ENCODE results near the gene CFLAR.
"Not testable (repeated sequence)": the region's sequence is repeated elsewhere in the genome, so short reads cannot be mapped to it uniquely, and the experiment has no call there.

Gene CFLAR

GRCh38 chr2:201184248-201184647 lies 68.3 kb downstream of the CFLAR start:
- DNase-seq, result not testable (repeated sequence)

- no peak for DNase-seq
These were observed 69.9 kb downstream of the CFLAR start for GRCh38 chr2:201185863-201186262.

GRCh38 chr2:201186982-201187381 lies 71.0 kb downstream of the CFLAR start:
- DNase-seq, result no peak

- DNase-seq, result no peak
These were observed 72.5 kb downstream of the CFLAR start for GRCh38 chr2:201188449-201188848.

- DNase-seq, result peak; percentile 67 to 70
These were observed 75.3 kb downstream of the CFLAR start for GRCh38 chr2:201191132-201191875.

GRCh38 chr2:201194097-201194496 lies 78.1 kb downstream of the CFLAR start:
- no peak for DNase-seq

- DNase-seq, result no peak
These were observed 79.4 kb downstream of the CFLAR start for GRCh38 chr2:201195331-201195730.

GRCh38 chr2:201196003-201196402 lies 80.0 kb downstream of the CFLAR start:
- DNase-seq, result no peak

GRCh38 chr2:201196803-201197202 lies 80.8 kb downstream of the CFLAR start:
- no peak for DNase-seq

GRCh38 chr2:201197781-201198180 lies 81.8 kb downstream of the CFLAR start:
- no peak for DNase-seq

- no peak for DNase-seq
These were observed 83.9 kb downstream of the CFLAR start for GRCh38 chr2:201199847-201200246.

- no peak for DNase-seq
These were observed 84.4 kb downstream of the CFLAR start for GRCh38 chr2:201200345-201200744.

GRCh38 chr2:201201371-201201770 lies 85.4 kb downstream of the CFLAR start:
- DNase-seq, result no peak

GRCh38 chr2:201203916-201204654 lies 88.1 kb downstream of the CFLAR start:
- no peak for DNase-seq

GRCh38 chr2:201204655-201205514 lies 88.9 kb downstream of the CFLAR start:
- no peak for DNase-seq

- no peak for DNase-seq
These were observed 89.5 kb downstream of the CFLAR start for GRCh38 chr2:201205515-201205849.

- no peak for DNase-seq
These were observed 92.7 kb downstream of the CFLAR start for GRCh38 chr2:201208563-201209252.

- DNase-seq, result no peak
These were observed 100.0 kb downstream of the CFLAR start for GRCh38 chr2:201215963-201216362.

GRCh38 chr2:201216918-201217317 lies 101.0 kb downstream of the CFLAR start:
- no peak for DNase-seq

- DNase-seq, result no peak
These were observed 102.8 kb downstream of the CFLAR start for GRCh38 chr2:201218780-201219179.

GRCh38 chr2:201219328-201220096 lies 103.5 kb downstream of the CFLAR start:
- DNase-seq, result no peak

- no peak for DNase-seq
These were observed 104.2 kb downstream of the CFLAR start for GRCh38 chr2:201220102-201220570.
